HUES48 (cell line): Measurements from ENCODE around the gene RHOV.

Experiments used
- H3K27ac ChIP-seq: one replicate; pipeline ENCODE4 v1.7.0; 2013; ENCODE audit warnings: low read depth, low read length, inconsistent platforms
- H3K27me3 ChIP-seq: 2 replicates; pipeline ENCODE4 v1.6.1; 2013; ENCODE audit warnings: mild to moderate bottlenecking, low read length; ENCODE audit not compliant: control insufficient read depth, insufficient read depth
- H3K36me3 ChIP-seq: 2 replicates; pipeline ENCODE4 v1.6.1; 2013; ENCODE audit warnings: low read length; ENCODE audit not compliant: control insufficient read depth, insufficient read depth
- H3K4me1 ChIP-seq: 2 replicates; pipeline ENCODE4 v1.6.1; 2013; ENCODE audit warnings: mild to moderate bottlenecking, low read length; ENCODE audit not compliant: control insufficient read depth, insufficient read depth
- H3K4me3 ChIP-seq: 2 replicates; pipeline ENCODE4 v1.5.1; 2013; ENCODE audit warnings: mild to moderate bottlenecking, low read depth, low read length
- H3K9ac ChIP-seq: 2 replicates; pipeline ENCODE4 v1.6.1; 2013; ENCODE audit warnings: mild to moderate bottlenecking, low read depth, low read length, moderate library complexity
- H3K9me3 ChIP-seq: 2 replicates; pipeline ENCODE4 v1.6.1; 2013; ENCODE audit warnings: low read length; ENCODE audit not compliant: control insufficient read depth, insufficient read depth

Gene RHOV, protein sequence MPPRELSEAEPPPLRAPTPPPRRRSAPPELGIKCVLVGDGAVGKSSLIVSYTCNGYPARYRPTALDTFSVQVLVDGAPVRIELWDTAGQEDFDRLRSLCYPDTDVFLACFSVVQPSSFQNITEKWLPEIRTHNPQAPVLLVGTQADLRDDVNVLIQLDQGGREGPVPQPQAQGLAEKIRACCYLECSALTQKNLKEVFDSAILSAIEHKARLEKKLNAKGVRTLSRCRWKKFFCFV

DNA sequence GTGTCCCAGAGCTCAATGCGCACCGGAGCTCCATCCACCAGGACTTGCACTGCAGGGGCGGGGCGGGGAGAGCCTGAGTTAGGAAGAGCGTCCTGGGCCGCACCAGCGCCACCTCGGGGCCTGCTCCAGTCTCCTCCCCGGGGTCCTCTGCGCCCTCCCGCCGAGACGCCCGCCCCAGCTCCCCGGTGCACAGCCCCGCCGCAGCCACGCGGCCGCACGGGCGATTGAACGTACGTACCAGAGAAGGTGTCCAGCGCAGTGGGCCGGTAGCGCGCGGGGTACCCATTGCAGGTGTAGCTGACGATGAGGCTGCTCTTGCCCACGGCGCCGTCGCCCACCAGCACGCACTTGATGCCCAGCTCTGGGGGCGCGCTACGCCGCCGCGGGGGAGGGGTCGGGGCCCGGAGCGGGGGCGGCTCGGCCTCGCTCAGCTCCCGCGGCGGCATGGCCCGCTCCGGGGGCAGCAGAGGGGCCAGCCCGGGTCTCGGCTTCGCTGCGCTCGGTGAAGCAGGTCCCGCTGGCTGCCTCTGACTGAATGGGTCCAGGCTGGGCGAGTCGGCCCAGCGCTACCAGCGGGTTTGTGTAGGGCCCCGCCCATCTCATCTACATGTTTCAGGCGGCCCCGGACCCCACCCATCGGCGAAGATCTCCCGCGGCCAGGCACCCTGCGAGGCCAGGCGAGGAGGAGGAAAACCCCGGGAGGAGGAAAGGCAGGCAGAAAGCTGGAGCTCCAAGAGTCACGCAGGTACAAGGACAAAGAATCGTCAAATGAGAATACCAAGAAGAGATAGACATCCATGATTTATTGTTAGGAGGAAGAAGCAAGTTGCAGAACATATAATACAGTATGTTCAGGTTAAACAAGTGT, at the start of gene RHOV:
Gene RHOV (minus strand): TSS at position 541 of the 868 bp plus-strand sequence. CDS start 95 bp downstream, at position 446.
- H3K9ac ChIP-seq: peak within 1 kb of the TSS; percentile 39; the same call in 1 of the 2 replicates
- H3K27ac ChIP-seq: no peak within 1 kb of the TSS
- no peaks in the 10 kb centered on the region for H3K9me3 ChIP-seq
- peak within 1 kb of the TSS; percentile 79 for H3K4me3 ChIP-seq
- H3K36me3 ChIP-seq: no peaks in the 10 kb centered on the region
- H3K27me3 ChIP-seq: no peaks in the 10 kb centered on the region
- H3K4me1 ChIP-seq: peaks cover 21% of the 10 kb centered on the region

DNA sequence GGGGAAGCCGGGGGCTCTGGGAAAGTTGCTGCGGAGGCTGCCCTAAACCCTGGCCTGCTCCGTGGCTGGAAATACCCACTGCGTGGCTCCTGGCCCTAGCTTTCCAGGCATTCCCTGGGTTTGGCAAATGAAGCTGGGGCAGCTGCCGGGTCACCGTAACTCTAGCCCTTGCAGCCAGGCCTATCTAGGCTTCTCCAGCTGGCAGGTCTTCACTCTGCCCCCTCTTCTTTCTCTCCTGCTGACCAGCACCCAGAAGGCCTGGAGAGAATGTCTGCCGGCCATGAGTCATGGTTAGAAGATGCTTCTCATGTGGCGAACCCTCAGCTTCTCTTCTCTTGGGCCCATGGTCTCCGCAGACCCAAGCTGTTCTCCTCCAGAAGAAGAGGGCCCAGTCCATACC, 49.5 kb upstream of the RHOV start:
- H3K36me3 ChIP-seq: no peaks in the 10 kb centered on the region
- H3K27ac ChIP-seq: no peak overlapping the region
- peaks cover 71% of the 10 kb centered on the region for H3K27me3 ChIP-seq
- H3K9me3 ChIP-seq: no peaks in the 10 kb centered on the region
- peaks cover 20% of the 10 kb centered on the region for H3K4me1 ChIP-seq
- H3K9ac ChIP-seq: no peak overlapping the region
- H3K4me3 ChIP-seq: no peak overlapping the region

DNA sequence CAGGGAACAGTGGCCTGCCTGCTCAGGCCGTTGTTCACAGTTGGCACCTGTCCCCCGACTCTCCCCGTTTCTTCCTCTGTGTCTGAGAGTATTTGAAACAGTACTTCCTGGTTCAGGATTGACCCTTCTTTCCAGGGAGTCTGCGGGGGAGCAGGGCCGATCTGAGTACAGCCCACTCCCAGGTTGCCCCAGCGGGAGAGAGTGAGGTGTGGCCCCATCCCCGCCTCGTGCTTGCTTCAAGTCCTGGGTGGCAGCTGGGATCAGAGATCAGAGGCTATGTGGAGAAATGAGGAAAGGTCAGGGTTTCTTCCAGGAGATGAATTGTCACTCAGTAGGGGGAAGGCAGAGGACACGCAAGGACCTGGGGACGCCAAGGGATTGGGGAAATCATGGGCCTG, 48.6 kb upstream of the RHOV start:
- Histone ChIP-seq H3K36me3 (no peaks in the 10 kb centered on the region), H3K4me3 (no peak overlapping the region), H3K27me3 (peaks cover 70% of the 10 kb centered on the region), H3K9ac (no peak overlapping the region), H3K4me1 (peaks cover 20% of the 10 kb centered on the region), H3K27ac (no peak overlapping the region), H3K9me3 (no peaks in the 10 kb centered on the region)

DNA sequence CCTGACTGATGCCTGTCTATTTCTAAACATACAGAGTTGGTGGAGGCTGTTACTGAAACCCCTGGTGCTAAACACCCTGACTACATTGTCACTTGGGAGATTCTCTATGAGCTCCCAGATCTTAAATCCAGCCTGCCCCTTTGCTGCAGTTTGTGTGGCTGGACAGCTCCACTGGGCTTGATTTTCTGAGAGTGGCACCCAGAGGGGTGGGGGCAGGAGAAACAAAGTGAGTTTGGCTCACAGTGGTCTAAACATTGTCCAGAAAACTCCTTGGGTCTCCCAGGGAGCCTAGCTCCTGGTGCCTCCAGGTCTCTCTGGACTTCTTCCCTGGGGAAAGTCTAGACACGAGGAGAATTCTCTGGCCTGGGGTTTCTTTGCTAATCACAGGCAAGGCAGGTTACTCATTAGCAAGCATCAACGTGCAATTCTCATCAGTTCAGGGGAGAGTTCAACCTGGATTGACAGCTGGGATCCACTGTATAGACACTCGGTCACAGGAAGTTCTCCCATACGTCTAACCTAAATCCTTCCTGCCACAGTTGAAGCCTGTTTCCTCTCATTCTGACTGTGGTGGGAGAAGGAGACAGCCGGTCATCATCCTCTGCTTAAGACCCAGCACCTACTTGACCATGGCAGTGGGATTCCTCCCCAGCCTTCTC, 48.0 kb upstream of the RHOV start:
- Histone ChIP-seq H3K27me3 (peaks cover 65% of the 10 kb centered on the region), H3K9me3 (no peaks in the 10 kb centered on the region), H3K4me1 (peaks cover 16% of the 10 kb centered on the region), H3K36me3 (no peaks in the 10 kb centered on the region), H3K9ac (no peak overlapping the region), H3K4me3 (no peak overlapping the region), H3K27ac (no peak overlapping the region)

DNA sequence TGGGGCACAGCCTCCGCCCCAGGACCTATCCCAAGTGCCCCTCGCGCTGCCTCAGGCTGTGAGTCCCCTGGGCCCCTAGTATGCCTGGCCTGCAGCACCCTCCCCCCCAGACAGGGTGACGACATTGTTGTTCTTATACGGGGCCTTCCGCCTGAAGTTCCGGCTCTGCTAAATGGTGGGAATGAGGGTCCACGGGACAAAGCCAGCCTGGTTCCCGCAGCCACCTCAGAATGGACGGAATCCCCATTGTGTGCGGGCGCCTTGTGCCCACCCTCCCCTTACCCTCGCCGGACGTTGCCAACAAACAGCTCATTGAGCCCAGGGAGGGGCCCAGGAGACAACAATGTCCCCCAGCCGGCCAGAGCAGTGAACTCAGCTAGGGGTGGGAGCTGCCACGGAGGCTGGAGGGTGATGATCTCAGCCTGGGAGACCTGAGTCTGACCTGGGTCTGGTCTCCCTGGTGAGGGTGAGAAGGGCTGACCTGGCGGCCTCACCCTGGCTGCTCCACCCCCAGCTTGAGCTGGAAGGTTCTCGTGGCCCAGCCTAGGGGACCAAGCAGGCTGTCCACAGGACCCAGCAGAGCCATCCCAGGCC, 44.9 kb upstream of the RHOV start:
- Histone ChIP-seq H3K36me3 (no peaks in the 10 kb centered on the region), H3K9me3 (no peaks in the 10 kb centered on the region), H3K27me3 (peaks cover 33% of the 10 kb centered on the region), H3K27ac (no peak overlapping the region), H3K4me3 (no peak overlapping the region), H3K4me1 (peaks cover 6% of the 10 kb centered on the region; the same call in 1 of the 2 replicates), H3K9ac (no peak overlapping the region)

DNA sequence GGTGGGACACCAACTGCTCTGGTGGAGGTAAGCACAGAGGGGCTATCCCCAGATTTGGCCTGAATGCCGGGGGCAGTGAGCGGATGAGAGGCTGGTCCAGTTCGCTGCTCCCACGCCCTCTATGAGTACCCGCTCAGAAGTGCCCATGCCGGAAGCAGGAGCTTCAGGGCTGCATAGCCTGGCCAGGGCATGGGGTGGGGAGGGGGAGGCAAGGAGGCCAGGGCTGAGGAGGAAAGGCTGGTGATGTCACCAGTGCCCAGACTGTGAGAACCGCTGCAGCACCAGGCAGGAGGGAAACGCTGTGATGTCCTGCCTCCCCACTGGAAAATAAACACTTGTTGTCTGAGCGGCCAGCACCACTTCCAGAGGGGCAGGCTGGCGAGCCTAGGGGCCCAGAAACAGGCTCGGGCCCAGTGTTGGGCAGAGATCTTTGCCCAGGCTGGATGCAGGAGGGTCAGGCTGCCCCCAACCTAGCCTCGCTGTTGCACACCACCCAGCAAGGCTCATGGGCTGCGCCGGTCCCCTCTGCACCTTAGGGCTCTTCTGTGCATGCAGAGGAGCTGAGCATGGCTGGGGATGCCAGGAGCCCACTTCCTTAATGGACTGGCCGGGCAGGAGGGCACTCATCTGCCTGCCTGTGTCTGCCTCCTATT, 44.2 kb upstream of the RHOV start:
- Histone ChIP-seq H3K27me3 (peaks cover 27% of the 10 kb centered on the region), H3K4me1 (peaks cover 6% of the 10 kb centered on the region; the same call in 1 of the 2 replicates), H3K9me3 (no peaks in the 10 kb centered on the region), H3K27ac (no peak overlapping the region), H3K4me3 (no peak overlapping the region), H3K9ac (no peak overlapping the region), H3K36me3 (no peaks in the 10 kb centered on the region)

DNA sequence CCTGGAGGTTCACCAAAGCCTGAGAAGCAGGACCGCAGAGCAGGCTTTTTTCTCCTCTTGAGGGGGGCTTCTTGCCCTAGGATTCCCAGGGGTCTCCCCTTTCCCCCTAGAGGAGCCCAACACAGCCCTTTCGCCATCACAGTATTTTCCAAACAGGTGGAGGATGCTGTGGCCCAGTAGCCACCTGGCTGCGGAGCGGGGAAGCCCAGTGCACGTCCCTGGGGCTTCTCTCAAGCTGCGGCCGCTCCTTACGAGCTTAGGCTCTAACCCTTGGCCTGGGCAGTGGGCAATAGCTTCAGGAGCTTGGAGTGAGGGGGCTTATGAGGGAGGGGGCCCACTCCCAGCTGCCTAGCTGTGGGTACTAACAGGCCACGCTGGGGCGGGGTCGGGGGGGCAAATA, 43.6 kb upstream of the RHOV start:
- Histone ChIP-seq H3K36me3 (no peaks in the 10 kb centered on the region), H3K9me3 (no peaks in the 10 kb centered on the region), H3K4me1 (peaks cover 6% of the 10 kb centered on the region; the same call in 1 of the 2 replicates), H3K9ac (no peak overlapping the region), H3K27me3 (peaks cover 20% of the 10 kb centered on the region), H3K27ac (no peak overlapping the region), H3K4me3 (no peak overlapping the region)

DNA sequence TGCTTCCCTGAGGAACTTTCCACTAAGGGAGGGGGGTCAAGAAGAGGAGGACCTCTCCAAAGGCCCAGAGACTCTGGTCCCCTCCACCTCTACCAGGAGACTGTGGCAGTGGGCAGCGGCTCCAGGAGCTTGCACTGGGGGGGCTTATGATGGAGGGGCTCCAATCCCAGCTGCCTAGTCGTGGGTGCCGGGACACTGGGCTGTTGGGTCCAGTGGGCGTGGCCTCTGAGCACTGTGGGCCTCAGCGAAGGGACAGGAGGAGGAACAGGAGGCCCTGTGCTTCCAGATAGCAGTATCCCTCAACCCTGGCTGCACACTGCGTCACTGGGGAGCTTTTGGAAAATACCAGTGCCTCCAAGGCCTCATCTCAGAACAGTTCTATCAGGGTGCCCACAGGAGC, 41.6 kb upstream of the RHOV start:
- Histone ChIP-seq H3K27ac (no peak overlapping the region), H3K36me3 (no peaks in the 10 kb centered on the region), H3K4me1 (peaks cover 17% of the 10 kb centered on the region), H3K4me3 (no peak overlapping the region), H3K9me3 (no peaks in the 10 kb centered on the region), H3K9ac (no peak overlapping the region), H3K27me3 (peaks cover 7% of the 10 kb centered on the region; the same call in 1 of the 2 replicates)

- Histone ChIP-seq H3K36me3 (no peaks in the 10 kb centered on the region), H3K4me1 (peaks cover 19% of the 10 kb centered on the region), H3K4me3 (no peak overlapping the region), H3K27ac (no peak overlapping the region), H3K9me3 (no peaks in the 10 kb centered on the region), H3K9ac (no peak overlapping the region), H3K27me3 (peaks cover 7% of the 10 kb centered on the region; the same call in 1 of the 2 replicates)
Measured at GRCh38 chr15:40915116-40915661, 41.2 kb upstream of the RHOV start.

GRCh38 chr15:40914486-40914885, 40.5 kb upstream of the RHOV start:
- H3K9ac ChIP-seq: no peak overlapping the region
- H3K9me3 ChIP-seq: no peaks in the 10 kb centered on the region
- H3K4me1 ChIP-seq: peaks cover 21% of the 10 kb centered on the region
- H3K27me3 ChIP-seq: peaks cover 7% of the 10 kb centered on the region; the same call in 1 of the 2 replicates
- H3K36me3 ChIP-seq: no peaks in the 10 kb centered on the region
- no peak overlapping the region for H3K27ac ChIP-seq
- H3K4me3 ChIP-seq: no peak overlapping the region
